Neural cell (in vitro differentiated cells): ENCODE results near the gene CTNNA1. TPM values are rescaled to one million over a fixed set of nuclear protein-coding genes. Genes with fewer than 3 reads are reported as not detected.

Source experiments
- H2AFZ ChIP-seq: fragments of 200-600, 300-800 bp; sonication (generic), shearing (Covaris generic); 2 replicates; pipeline ENCODE4 v1.6.0; 2014; ENCODE audit warnings: low read depth, mild to moderate bottlenecking, antibody characterized with exemption, low read length, moderate library complexity
- H3F3A ChIP-seq: fragments of 200-600 bp; shearing (Covaris generic); 2 replicates; pipeline ENCODE4 v1.6.1; 2016; ENCODE audit warnings: mild to moderate bottlenecking, moderate library complexity, mixed read lengths, antibody characterized with exemption, low read length; ENCODE audit not compliant: insufficient read depth, poor library complexity, severe bottlenecking
- H3K27ac ChIP-seq: fragments of 200-600, 300-800 bp; sonication (generic), shearing (Covaris generic); 2 replicates; pipeline ENCODE4 v1.5.1; 2014; ENCODE audit warnings: mild to moderate bottlenecking, low read length, moderate library complexity
- H3K27me3 ChIP-seq: fragments of 300-800, 200-600 bp; sonication (generic), shearing (Covaris generic); 2 replicates; pipeline ENCODE4 v1.6.0; 2014; ENCODE audit warnings: mild to moderate bottlenecking, low read depth, low read length, moderate library complexity; ENCODE audit not compliant: insufficient read depth
- H3K36me3 ChIP-seq: fragments of 300-800, 200-600 bp; sonication (generic), shearing (Covaris generic); 2 replicates; pipeline ENCODE4 v1.5.1; 2014; ENCODE audit warnings: mild to moderate bottlenecking, antibody characterized with exemption, low read length, moderate library complexity; ENCODE audit not compliant: insufficient read depth
- H3K4me2 ChIP-seq: fragments of 300-800, 200-600 bp; sonication (generic), shearing (Covaris generic); 2 replicates; pipeline ENCODE4 v1.6.0; 2014; ENCODE audit warnings: mild to moderate bottlenecking, low read length
- H3K4me3 ChIP-seq: fragments of 300-800, 200-600 bp; sonication (generic), shearing (Covaris generic); 2 replicates; pipeline ENCODE4 v1.5.1; 2014; ENCODE audit warnings: mild to moderate bottlenecking, low read length, moderate library complexity
- H3K79me2 ChIP-seq: fragments of 200-600 bp; shearing (Covaris generic); replicated peaks from 2 replicates; pipeline ENCODE4 v1.6.0; 2014; ENCODE audit warnings: mild to moderate bottlenecking, low read length, moderate library complexity; ENCODE audit not compliant: insufficient read depth
- H3K9ac ChIP-seq: fragments of 300-800, 200-600 bp; sonication (generic), shearing (Covaris generic); 2 replicates; pipeline ENCODE4 v1.6.1; 2016; ENCODE audit warnings: mild to moderate bottlenecking, low read length, mixed read lengths
- H3K9me2 ChIP-seq: fragments of 200-600 bp; shearing (Covaris generic); 2 replicates; pipeline ENCODE4 v1.6.1; 2016; ENCODE audit warnings: mild to moderate bottlenecking, low read length, mixed read lengths; ENCODE audit not compliant: insufficient read depth
- H3K9me3 ChIP-seq: fragments of 200-600, 300-800 bp; sonication (generic), shearing (Covaris generic); 2 replicates; pipeline ENCODE4 v1.6.1; 2016; ENCODE audit warnings: mild to moderate bottlenecking, mixed run types, low read length, moderate library complexity, mixed read lengths
- H4K20me1 ChIP-seq: fragments of 200-600 bp; shearing (Covaris generic); 2 replicates; pipeline ENCODE4 v1.6.1; 2016; ENCODE audit warnings: mild to moderate bottlenecking, mixed run types; ENCODE audit not compliant: insufficient read depth
- CTCF ChIP-seq: fragments of 450-650 bp; IDR thresholded peaks from 2 replicates; pipeline ENCODE4 v1.5.1; 2014; ENCODE audit warnings: antibody characterized with exemption, mild to moderate bottlenecking, moderate library complexity; ENCODE audit not compliant: poor library complexity, severe bottlenecking
- EP300 ChIP-seq: fragments of 450-650 bp; conservative IDR thresholded peaks from 2 replicates; pipeline ENCODE4 v1.6.1; 2014; ENCODE audit warnings: antibody characterized with exemption, mild to moderate bottlenecking, moderate library complexity; ENCODE audit not compliant: poor library complexity, severe bottlenecking
- EZH2 ChIP-seq: fragments of 200-600, 300-800 bp; shearing (Covaris generic), sonication (generic); IDR thresholded peaks from 2 replicates; pipeline ENCODE4 v1.6.1; 2014; ENCODE audit warnings: antibody characterized with exemption, low read length, borderline replicate concordance, mild to moderate bottlenecking; ENCODE audit not compliant: insufficient read depth, poor library complexity, severe bottlenecking
- MXI1 ChIP-seq: fragments of 450-650 bp; conservative IDR thresholded peaks from 2 replicates; pipeline ENCODE4 v1.6.1; 2014; ENCODE audit warnings: antibody characterized with exemption, mild to moderate bottlenecking; ENCODE audit not compliant: poor library complexity, severe bottlenecking
- POLR2AphosphoS5 ChIP-seq: IDR thresholded peaks from 2 replicates; pipeline ENCODE4 v1.6.1; 2012
- RAD21 ChIP-seq: fragments of 450-650 bp; conservative IDR thresholded peaks from 2 replicates; pipeline ENCODE4 v1.6.1; 2014; ENCODE audit warnings: antibody characterized with exemption, mild to moderate bottlenecking, moderate library complexity
- REST ChIP-seq: IDR thresholded peaks from 2 replicates; pipeline ENCODE4 v1.6.1; 2012; ENCODE audit warnings: borderline replicate concordance
- SMC3 ChIP-seq: fragments of 450-650 bp; conservative IDR thresholded peaks from 2 replicates; pipeline ENCODE4 v1.6.1; 2014; ENCODE audit warnings: antibody characterized with exemption, mild to moderate bottlenecking, moderate library complexity; ENCODE audit not compliant: poor library complexity
- TAF1 ChIP-seq: IDR thresholded peaks from 2 replicates; pipeline ENCODE4 v1.6.1; 2012; ENCODE audit warnings: low read depth
- polyA plus RNA-seq: library from polyadenylated mRNA; depleted of rRNA; stranded (reverse); fragments of >200 nt; gene quantifications from 2 replicates; pipeline ENCODE4 v1.2.3, GENCODE V29; 2014

Gene CTNNA1
- polyA plus RNA-seq, 1 donor from 2014 or later: 87.9 TPM

- no peaks in the 10 kb centered on the region for H3F3A ChIP-seq
- no peak overlapping the region for H3K4me3 ChIP-seq
- no peaks in the 10 kb centered on the region for H3K36me3 ChIP-seq
- H3K9me3 ChIP-seq: no peaks in the 10 kb centered on the region
- H3K9ac ChIP-seq: no peak overlapping the region
- H3K4me2 ChIP-seq: no peak overlapping the region
- TF ChIP-seq EZH2: no peak
- TF ChIP-seq TAF1: no peak
- no peak for TF ChIP-seq MXI1
- TF ChIP-seq REST: no peak
- no peak for TF ChIP-seq RAD21
- no peak for TF ChIP-seq EP300
- TF ChIP-seq CTCF: no peak
- no peak for TF ChIP-seq POLR2AphosphoS5
- no peak for TF ChIP-seq SMC3
- H4K20me1 ChIP-seq: no peaks in the 10 kb centered on the region
- no peaks in the 10 kb centered on the region for H3K79me2 ChIP-seq
- H3K27me3 ChIP-seq: no peaks in the 10 kb centered on the region
- H2AFZ ChIP-seq: no peak overlapping the region
- H3K27ac ChIP-seq: no peak overlapping the region
- no peaks in the 10 kb centered on the region for H3K9me2 ChIP-seq
These were observed 76.1 kb downstream of the CTNNA1 start for GRCh38 chr5:138829341-138829740.

- no peak overlapping the region for H3K27ac ChIP-seq
- H3K9me3 ChIP-seq: no peaks in the 10 kb centered on the region
- H3K79me2 ChIP-seq: no peaks in the 10 kb centered on the region
- no peak overlapping the region for H3K9ac ChIP-seq
- H2AFZ ChIP-seq: no peak overlapping the region
- no peaks in the 10 kb centered on the region for H3F3A ChIP-seq
- H4K20me1 ChIP-seq: no peaks in the 10 kb centered on the region
- H3K9me2 ChIP-seq: no peaks in the 10 kb centered on the region
- no peaks in the 10 kb centered on the region for H3K27me3 ChIP-seq
- no peak for TF ChIP-seq RAD21
- TF ChIP-seq EZH2: no peak
- TF ChIP-seq SMC3: no peak
- TF ChIP-seq MXI1: no peak
- TF ChIP-seq EP300: no peak
- TF ChIP-seq REST: no peak
- TF ChIP-seq CTCF: no peak
- TF ChIP-seq TAF1: no peak
- H3K4me2 ChIP-seq: no peak overlapping the region
- no peak overlapping the region for H3K4me3 ChIP-seq
- H3K36me3 ChIP-seq: no peaks in the 10 kb centered on the region
These were observed 78.5 kb downstream of the CTNNA1 start for GRCh38 chr5:138831703-138832102.
